ENCODE results near the gene CCDC136.

Gene CCDC136

DNA sequence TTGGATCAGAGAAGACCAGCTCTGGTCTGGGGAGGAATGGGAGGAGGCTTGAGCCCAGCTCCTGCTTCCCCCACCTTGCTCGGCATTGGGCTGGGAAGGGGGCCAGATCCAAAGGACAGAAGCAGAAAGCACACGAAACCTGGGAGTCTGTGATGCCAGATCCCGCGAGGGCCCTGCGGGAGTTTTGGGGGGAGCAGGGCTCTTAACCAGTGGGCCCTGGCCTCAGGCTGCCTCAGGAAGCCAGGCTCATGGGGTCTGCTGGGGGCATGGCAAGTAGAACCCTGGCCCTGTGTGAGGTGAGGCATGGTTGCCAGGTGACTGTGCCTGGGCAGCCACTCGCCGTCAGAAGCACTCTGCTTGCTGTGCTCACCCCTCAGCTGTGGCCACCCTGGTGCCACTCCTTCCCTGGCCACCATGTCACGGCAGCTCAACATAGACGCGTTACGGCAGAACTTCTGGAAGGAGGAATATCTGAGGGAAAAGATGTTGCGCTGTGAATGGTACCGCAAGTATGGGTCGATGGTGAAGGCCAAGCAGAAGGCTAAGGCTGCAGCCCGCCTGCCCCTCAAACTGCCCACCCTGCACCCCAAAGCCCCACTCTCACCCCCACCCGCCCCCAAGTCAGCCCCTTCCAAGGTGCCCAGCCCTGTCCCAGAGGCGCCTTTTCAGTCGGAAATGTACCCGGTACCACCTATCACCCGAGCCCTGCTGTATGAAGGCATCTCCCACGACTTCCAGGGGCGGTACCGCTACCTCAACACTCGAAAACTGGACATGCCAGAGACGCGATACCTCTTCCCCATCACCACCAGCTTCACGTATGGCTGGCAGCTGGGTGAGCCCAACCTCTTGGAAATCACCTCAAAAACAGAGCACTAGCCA, 74.5 kb downstream of the CCDC136 start:
- DNase-seq, result no peak

DNA sequence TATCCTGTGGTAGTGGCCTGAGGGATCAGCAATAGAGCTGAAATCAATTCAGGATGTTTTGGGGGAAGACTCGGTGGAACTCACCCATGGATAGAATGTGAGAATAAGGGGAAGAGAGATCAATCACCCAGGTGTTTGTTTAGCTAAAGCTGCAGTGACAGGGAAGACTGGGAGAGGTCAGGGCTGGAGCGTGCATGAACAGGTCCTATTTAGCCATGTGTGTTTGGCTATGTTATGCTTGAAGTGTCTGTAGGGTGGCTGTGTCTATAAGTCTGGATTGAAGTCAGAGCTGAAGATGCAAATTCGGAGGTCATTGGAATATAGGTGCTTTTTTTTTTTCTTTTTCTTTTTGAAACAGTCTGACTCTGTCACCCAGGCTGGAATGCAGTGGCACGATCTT, 75.5 kb downstream of the CCDC136 start:
- no peak for DNase-seq

DNA sequence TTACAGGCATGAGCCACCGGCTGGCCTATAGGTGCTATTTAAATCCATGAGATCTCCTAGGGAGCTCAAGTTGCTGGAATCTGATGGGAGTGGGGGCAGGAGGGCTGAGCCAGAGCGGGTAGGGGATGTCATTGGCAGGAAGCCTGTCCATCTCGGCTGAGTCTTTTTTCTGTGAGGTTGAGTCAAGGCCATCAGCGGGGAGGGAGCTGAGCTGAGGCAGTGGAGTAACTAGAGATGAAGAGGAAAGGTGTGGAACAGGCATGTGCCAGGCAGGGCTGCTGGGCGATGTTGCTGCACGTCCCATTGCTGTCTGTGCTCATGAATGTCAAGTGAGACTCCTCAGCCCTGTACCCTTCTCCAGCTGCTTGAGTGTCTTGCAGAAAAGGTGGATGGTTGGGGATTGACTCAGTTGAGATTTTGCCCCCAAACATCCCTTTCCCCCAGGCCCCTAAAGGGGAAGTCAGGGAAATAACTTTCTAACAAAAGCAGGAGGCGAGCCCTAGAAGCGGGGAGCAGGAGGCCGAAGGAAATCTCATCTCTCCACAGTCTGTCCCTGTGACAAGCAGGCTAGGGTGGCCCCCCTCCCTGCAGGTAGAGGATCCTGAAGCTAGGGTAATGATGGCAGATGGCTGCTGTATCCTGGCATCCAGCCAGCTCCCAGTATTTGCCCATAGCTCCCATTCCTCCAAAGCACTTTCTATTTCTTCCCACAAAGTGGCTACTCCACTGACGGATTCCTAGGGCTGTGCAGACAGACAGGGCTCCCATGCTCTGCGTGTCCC, 76.3 kb downstream of the CCDC136 start:
- no peak for DNase-seq

DNA sequence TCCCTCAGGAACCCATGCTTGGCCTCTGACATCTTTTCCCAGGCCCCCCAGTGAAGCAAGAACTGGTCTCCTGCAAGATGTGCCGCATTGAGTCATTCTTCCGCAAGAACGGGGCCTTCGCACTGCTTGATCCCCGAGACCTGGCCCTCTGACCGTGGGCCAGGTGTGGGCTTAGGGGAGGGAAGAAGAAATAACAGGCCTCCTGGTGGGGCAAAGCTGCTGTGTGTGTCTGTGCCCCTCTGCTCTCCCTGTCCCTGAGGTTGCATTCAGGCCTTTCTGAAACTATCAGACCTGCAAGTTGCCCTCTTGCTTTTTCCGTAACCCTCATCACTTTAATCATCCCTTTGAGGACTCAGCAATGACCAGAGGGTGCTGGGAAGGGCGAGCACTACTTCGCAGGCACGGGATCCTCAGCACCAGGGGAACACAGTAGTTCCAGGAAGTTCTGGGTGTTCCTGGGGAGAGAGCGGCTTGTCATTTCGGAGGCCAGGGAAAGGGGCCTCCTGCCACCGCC, 76.9 kb downstream of the CCDC136 start:
- no peak for DNase-seq

DNA sequence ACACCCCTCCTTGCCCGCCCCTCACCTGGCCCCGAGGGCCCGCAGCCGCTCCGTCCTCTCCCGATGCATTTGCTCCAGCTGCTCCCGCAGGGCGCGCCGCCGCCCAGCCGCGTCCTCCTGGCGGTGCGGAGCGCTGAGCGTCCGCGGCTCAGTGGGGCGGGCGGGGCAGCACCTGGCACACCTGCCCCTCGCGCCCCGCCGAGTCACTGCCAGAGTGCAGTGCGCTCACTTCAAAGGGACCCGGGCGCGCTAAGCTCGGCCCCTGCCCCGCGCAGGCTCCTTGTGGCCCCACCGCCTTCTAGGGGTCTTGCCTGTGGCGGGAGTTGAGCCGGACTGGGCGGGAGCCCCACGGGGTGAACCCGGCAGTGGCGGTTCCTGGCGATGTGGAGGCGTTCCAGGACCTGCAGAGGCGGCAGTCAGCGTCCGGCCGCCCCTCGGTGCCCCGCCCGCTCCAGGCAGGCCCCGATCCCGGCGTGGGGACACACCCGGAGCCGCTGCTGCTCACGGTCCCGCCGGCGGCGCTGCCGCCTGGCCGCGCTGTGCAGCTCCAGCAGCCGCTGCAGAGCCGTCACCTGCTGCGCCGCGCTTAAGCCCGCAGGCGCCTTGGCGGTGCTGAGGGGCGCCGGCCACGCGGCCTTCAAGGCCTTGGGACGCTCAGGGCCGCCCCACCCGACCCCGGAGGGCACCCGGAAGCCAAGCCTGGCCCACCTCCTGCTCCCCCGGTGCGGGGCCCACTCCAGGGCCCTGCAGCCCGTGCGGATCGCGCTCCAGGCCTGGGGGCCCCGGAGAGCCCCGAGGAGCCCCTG, 77.6 kb downstream of the CCDC136 start:
- DNase-seq, result peak; percentile 84

DNA sequence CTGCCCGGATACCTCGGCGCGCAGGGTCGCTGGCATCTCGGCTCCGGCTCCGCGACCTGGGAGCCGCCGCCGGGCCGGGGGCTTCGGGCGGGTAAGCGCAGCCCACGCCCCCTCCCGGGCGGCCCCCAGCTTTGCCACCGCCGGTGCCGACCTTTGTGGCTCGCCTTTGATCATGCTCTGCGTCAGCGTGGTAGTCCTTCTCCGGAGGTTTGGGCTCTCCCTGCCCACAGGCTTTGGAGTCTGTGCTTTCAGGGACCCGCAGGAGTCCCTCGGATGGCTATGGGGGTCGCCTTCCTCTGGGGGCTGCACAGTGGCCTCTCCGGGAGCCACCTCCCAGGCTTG, 78.1 kb downstream of the CCDC136 start:
- DNase-seq, result no peak

DNA sequence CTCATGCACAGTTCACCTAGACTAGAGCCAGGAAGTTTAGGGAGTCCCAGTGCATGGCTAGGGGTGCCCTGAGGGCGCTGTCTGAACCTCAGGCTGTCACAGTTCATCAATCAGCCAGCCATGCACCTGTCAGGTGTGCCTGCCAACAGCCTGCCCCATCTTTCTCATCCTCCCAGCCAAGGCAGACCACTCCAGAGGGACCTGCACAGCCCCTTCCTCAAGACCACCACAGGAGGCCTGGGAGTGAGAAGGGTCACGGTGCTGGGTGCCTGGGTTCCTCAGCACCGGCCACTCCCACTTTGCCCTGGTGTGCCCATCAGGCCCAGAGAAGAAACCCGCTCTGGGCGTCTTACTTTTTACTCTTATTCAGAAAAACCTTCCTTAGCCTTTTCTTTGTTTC, 79.3 kb downstream of the CCDC136 start:
- DNase-seq, result no peak
